Mesenchymal stem cell (in vitro differentiated cells and primary cell): ENCODE measurements around the gene MYOT.

ENCODE experiments used
- DNase-seq: peaks from one replicate; pipeline ENCODE4 v3.0.0-alpha.2; 2013
- H2AFZ ChIP-seq: one replicate; pipeline ENCODE4 v1.6.1; 2013; ENCODE audit warnings: low read depth, mild to moderate bottlenecking, control low read depth, inconsistent platforms, low read length, moderate library complexity
- H2AK5ac ChIP-seq: 2 replicates; pipeline ENCODE4 v1.6.1; 2013; ENCODE audit warnings: low read length, moderate library complexity, mild to moderate bottlenecking, inconsistent platforms; ENCODE audit not compliant: severe bottlenecking
- H2BK120ac ChIP-seq: one replicate; pipeline ENCODE4 v1.6.1; 2013; ENCODE audit warnings: low read depth, mild to moderate bottlenecking, inconsistent platforms, low read length, moderate library complexity
- H2BK12ac ChIP-seq, 2 experiments: one replicate each; pipeline ENCODE4 v1.6.1; 2013; ENCODE audit warnings: inconsistent platforms in 2 of 2, low read length in 2 of 2, mild to moderate bottlenecking in 2 of 2, moderate library complexity in 2 of 2, control low read depth in 1 of 2
- H2BK15ac ChIP-seq: one replicate; pipeline ENCODE4 v1.6.1; 2013; ENCODE audit warnings: mild to moderate bottlenecking, low read depth, inconsistent platforms; ENCODE audit not compliant: poor library complexity, severe bottlenecking
- H2BK5ac ChIP-seq: 2 replicates; pipeline ENCODE4 v1.6.1; 2013; ENCODE audit warnings: low read depth, mild to moderate bottlenecking, low read length, control low read depth, inconsistent platforms; ENCODE audit not compliant: poor library complexity, severe bottlenecking
- H3K14ac ChIP-seq, 2 experiments: one replicate each; pipeline ENCODE4 v1.6.1; 2013; ENCODE audit warnings: inconsistent platforms in 2 of 2, low read length in 2 of 2, control low read depth in 1 of 2, mild to moderate bottlenecking in 1 of 2, moderate library complexity in 1 of 2
- H3K18ac ChIP-seq, 2 experiments: one replicate each; pipeline ENCODE4 v1.6.1; 2013; ENCODE audit warnings: inconsistent platforms in 2 of 2, low read length in 2 of 2, control low read depth in 1 of 2, low read depth in 1 of 2, mild to moderate bottlenecking in 1 of 2
- H3K23ac ChIP-seq, 2 experiments: one replicate each; pipeline ENCODE4 v1.6.1; 2013; ENCODE audit warnings: inconsistent platforms in 2 of 2, low read length in 2 of 2, mild to moderate bottlenecking in 2 of 2, moderate library complexity in 2 of 2, control low read depth in 1 of 2
- H3K27ac ChIP-seq: 2 replicates; pipeline ENCODE4 v1.5.1; 2013; ENCODE audit warnings: mild to moderate bottlenecking, moderate library complexity, low read length, control low read depth, inconsistent platforms; ENCODE audit not compliant: poor library complexity, severe bottlenecking
- H3K27me3 ChIP-seq, 2 experiments: 2 replicates each; pipeline versions ENCODE4 v1.6.1 to v1.7.0; 2013; ENCODE audit warnings: low read length in 2 of 2, mild to moderate bottlenecking in 2 of 2, moderate library complexity in 2 of 2, control low read depth in 1 of 2, inconsistent platforms in 1 of 2; ENCODE audit not compliant: control insufficient read depth in 1 of 2, insufficient read depth in 1 of 2
- H3K36me3 ChIP-seq, 2 experiments: 2 replicates each; pipeline versions ENCODE4 v1.6.1 to v1.7.0; 2013; ENCODE audit warnings: low read length in 2 of 2, control low read depth in 1 of 2, inconsistent platforms in 1 of 2, low read depth in 1 of 2, mild to moderate bottlenecking in 1 of 2; ENCODE audit not compliant: insufficient read depth in 2 of 2, control insufficient read depth in 1 of 2
- H3K4ac ChIP-seq, 2 experiments: one replicate each; pipeline ENCODE4 v1.6.1; 2013; ENCODE audit warnings: inconsistent platforms in 2 of 2, low read length in 2 of 2, mild to moderate bottlenecking in 2 of 2, moderate library complexity in 2 of 2, control low read depth in 1 of 2, low read depth in 1 of 2
- H3K4me1 ChIP-seq: 2 replicates; pipeline ENCODE4 v1.6.1; 2013; ENCODE audit warnings: low read depth, low read length, control low read depth; ENCODE audit not compliant: control insufficient read depth, insufficient read depth
- H3K4me2 ChIP-seq: 2 replicates; pipeline ENCODE4 v1.6.1; 2013; ENCODE audit warnings: low read length, mild to moderate bottlenecking, inconsistent platforms; ENCODE audit not compliant: poor library complexity, severe bottlenecking
- H3K4me3 ChIP-seq, 2 experiments: 2 replicates each; pipeline versions ENCODE4 v1.5.1 to v1.7.0; 2013; ENCODE audit warnings: low read length in 2 of 2, mild to moderate bottlenecking in 2 of 2, control low read depth in 1 of 2, low read depth in 1 of 2; ENCODE audit not compliant: insufficient read depth in 1 of 2
- H3K79me1 ChIP-seq: replicated peaks from 2 replicates; pipeline ENCODE4 v1.6.1; 2013; ENCODE audit warnings: mild to moderate bottlenecking, control low read depth, low read length, inconsistent platforms; ENCODE audit not compliant: poor library complexity, severe bottlenecking
- H3K9ac ChIP-seq: 2 replicates; pipeline ENCODE4 v1.7.0; 2013; ENCODE audit warnings: mild to moderate bottlenecking, low read length, moderate library complexity
- H3K9me3 ChIP-seq: 2 replicates; pipeline ENCODE4 v1.7.0; 2013; ENCODE audit warnings: mild to moderate bottlenecking, low read length; ENCODE audit not compliant: control insufficient read depth
- H4K8ac ChIP-seq: one replicate; pipeline ENCODE4 v1.6.1; 2013; ENCODE audit warnings: inconsistent platforms, mild to moderate bottlenecking, low read length, moderate library complexity
- H4K91ac ChIP-seq: one replicate; pipeline ENCODE4 v1.6.1; 2013; ENCODE audit warnings: mild to moderate bottlenecking, low read length, inconsistent platforms
- WGBS: methylation state at CpG from one replicate; pipeline ENCODE4 v1.1.7; 2013; ENCODE audit warnings: mixed read lengths; 5-methylcytosine and 5-hydroxymethylcytosine counted together

Gene MYOT

DNA sequence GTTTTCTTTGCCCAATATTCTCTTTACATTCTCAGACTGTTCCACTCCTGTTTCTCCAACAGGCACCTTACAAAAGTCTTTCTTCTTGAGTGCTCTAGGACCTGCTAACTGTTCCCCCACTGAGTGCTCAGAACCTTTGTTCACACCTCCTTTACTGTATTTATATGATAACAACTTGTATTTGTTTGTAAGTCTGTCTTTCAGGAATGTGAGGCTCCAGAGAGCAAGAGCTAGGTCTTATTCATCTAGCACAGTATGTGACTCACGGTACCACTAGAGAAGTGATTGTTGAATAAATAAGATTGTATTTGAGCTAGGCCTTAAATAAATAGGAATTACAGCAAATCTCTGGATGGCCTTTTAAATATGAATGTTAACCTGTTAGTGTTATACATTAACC is 42.5 kb upstream of the MYOT start:
- Histone ChIP-seq H2BK5ac (no peak overlapping the region), H3K4me1 (no peaks in the 10 kb centered on the region), H3K14ac (no peak overlapping the region), H3K23ac (no peak overlapping the region), H3K27me3 (no peaks in the 10 kb centered on the region), H3K9me3 (no peaks in the 10 kb centered on the region), H3K18ac (no peak overlapping the region), H3K4ac (no peak overlapping the region), H3K9ac (no peak overlapping the region), H4K91ac (no peak overlapping the region), H4K8ac (no peak overlapping the region), H2BK120ac (no peak overlapping the region), H2AFZ (no peak overlapping the region), H3K4me2 (no peak overlapping the region), H2BK15ac (no peak overlapping the region), H3K79me1 (no peaks in the 10 kb centered on the region), H2BK12ac (no peak overlapping the region), H3K27ac (no peak overlapping the region), H3K36me3 (no peaks in the 10 kb centered on the region), H2AK5ac (no peak overlapping the region), H3K4me3 (no peak overlapping the region)
- no peak for DNase-seq
- WGBS: 83% methylated on average over 1 of the region's 1 CpG

DNA sequence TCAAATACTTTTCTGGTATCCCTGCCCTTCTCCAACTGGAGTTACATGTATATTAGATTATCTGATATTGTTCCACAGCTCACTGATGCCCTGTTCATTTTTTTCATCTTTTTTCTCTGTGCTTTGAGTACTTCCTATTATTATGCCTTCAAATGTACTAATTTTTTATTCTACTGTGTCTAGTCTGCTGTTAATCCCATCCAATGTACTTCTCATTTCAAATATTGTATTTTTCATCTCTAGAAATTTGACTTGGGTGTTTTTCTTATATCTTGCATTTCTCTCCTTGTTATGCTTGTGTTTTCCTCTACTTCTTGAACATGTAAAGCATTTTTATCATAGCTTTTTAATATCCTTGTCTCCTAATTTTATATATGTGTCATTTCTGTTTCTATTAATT is 41.6 kb upstream of the MYOT start:
- Histone ChIP-seq H3K9ac (no peak overlapping the region), H3K4ac (no peak overlapping the region), H2BK12ac (no peak overlapping the region), H2BK120ac (no peak overlapping the region), H3K18ac (no peak overlapping the region), H3K27me3 (no peaks in the 10 kb centered on the region), H3K36me3 (no peaks in the 10 kb centered on the region), H3K79me1 (no peaks in the 10 kb centered on the region), H3K9me3 (no peaks in the 10 kb centered on the region), H2AFZ (no peak overlapping the region), H3K4me1 (no peaks in the 10 kb centered on the region), H4K8ac (no peak overlapping the region), H4K91ac (no peak overlapping the region), H2BK5ac (no peak overlapping the region), H3K14ac (no peak overlapping the region), H3K4me3 (no peak overlapping the region), H3K4me2 (no peak overlapping the region), H3K27ac (no peak overlapping the region), H2BK15ac (no peak overlapping the region), H2AK5ac (no peak overlapping the region), H3K23ac (no peak overlapping the region)
- DNase-seq: no peak

- Histone ChIP-seq H3K4ac (no peak overlapping the region), H3K9me3 (no peaks in the 10 kb centered on the region), H3K79me1 (no peaks in the 10 kb centered on the region), H4K91ac (no peak overlapping the region), H2BK12ac (no peak overlapping the region), H3K4me2 (no peak overlapping the region), H2BK15ac (no peak overlapping the region), H2BK120ac (no peak overlapping the region), H4K8ac (no peak overlapping the region), H3K4me1 (no peaks in the 10 kb centered on the region), H3K9ac (no peak overlapping the region), H3K27ac (no peak overlapping the region), H2BK5ac (no peak overlapping the region), H3K36me3 (no peaks in the 10 kb centered on the region), H2AK5ac (no peak overlapping the region), H3K18ac (no peak overlapping the region), H3K4me3 (no peak overlapping the region), H3K14ac (no peak overlapping the region), H2AFZ (no peak overlapping the region), H3K27me3 (no peaks in the 10 kb centered on the region), H3K23ac (no peak overlapping the region)
- WGBS: 78% methylated on average over 3 of the region's 3 CpGs
- DNase-seq: no peak
Observed at GRCh38 chr5:137828180-137828579, 39.5 kb upstream of the MYOT start.

GRCh38 chr5:137828664-137829063 is 39.0 kb upstream of the MYOT start:
- Histone ChIP-seq H2AFZ (no peak overlapping the region), H2BK120ac (no peak overlapping the region), H2AK5ac (no peak overlapping the region), H3K27ac (no peak overlapping the region), H3K27me3 (no peaks in the 10 kb centered on the region), H3K14ac (no peak overlapping the region), H3K9ac (no peak overlapping the region), H3K4me2 (no peak overlapping the region), H2BK5ac (no peak overlapping the region), H3K4ac (no peak overlapping the region), H4K91ac (no peak overlapping the region), H3K4me3 (no peak overlapping the region), H3K4me1 (no peaks in the 10 kb centered on the region), H3K9me3 (no peaks in the 10 kb centered on the region), H3K18ac (no peak overlapping the region), H3K36me3 (no peaks in the 10 kb centered on the region), H2BK12ac (no peak overlapping the region), H2BK15ac (no peak overlapping the region), H4K8ac (no peak overlapping the region), H3K23ac (no peak overlapping the region), H3K79me1 (no peaks in the 10 kb centered on the region)
- DNase-seq: no peak
- WGBS: 43% methylated on average over 1 of the region's 1 CpG
